Hematopoietic multipotent progenitor cell treated with erythropoietin and hydrocortisone succinate and interleukin-3 and kit ligand, for 8 days (in vitro differentiated cells): ENCODE measurements around the gene NKIRAS1.
A peak's percentile ranks its signal among the peaks of the same experiment; 100 is the strongest.
"Not testable (repeated sequence)": the region's sequence is repeated elsewhere in the genome, so short reads cannot be mapped to it uniquely, and the experiment has no call there.

Experiments used
- DNase-seq: peaks from one replicate; pipeline ENCODE4 v3.0.0-alpha.2; 2015

NKIRAS1 gene

DNA sequence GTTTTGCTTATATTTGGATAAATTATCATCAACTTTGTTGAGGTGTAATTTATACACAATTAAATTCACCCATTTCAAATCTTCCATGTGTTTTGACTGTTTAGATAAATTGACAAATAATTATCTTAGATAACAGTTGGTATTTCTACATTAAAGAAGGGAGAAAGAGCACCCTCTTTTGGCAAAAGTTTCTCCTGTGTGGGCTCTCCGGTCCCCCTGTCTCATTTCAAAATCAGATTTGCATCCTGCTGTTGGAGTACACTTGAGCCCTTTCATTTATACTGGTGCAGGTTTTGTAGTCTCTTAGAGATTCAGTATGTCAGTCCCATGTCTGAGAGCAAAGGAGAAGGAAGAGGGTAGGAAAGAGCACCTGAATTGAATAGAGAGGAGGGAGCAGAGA is 49.4 kb downstream of the NKIRAS1 start:
- DNase-seq = peak; percentile 17

DNA sequence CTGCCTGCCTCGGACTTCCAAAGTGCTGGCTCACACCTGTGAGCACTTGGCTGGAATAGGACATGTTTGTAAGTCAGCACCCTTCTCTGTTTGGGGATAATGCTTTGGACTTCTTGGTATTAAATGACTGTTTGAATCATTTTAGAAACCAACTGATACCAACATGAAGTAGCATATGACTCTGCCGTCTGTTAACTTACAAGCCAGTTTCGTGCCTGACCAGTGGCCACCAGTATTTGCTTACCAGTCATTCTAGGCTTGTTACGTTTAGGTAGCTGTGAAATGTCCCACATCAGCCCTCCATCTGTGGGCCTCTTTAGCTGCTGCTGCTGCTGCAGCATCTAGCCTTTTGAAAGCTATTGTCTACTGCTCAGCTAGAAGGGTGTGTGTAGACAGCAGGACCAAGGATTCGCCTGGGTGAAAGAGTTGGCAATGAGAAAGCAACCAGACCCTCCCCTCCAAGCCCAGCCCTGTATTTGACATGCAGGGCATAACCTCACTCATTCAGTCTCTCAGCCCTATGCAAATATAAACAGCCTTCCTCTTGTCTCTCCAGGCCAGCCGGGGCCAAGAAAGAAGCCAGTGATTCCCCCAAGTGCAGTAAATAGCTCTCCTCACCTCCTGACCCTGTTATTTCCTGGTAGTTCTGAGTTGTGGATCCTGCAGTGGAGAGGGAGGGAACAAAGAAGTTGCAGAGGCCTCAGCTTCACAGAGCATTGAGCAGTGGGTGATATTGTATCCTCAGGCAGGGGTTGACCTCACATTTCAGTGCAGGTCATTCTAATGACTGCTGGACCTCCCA is 51.0 kb downstream of the NKIRAS1 start:
- no peak for DNase-seq

- no peak for DNase-seq
Measured at GRCh38 chr3:23864931-23865330, 51.9 kb downstream of the NKIRAS1 start.

- no peak for DNase-seq
Measured at GRCh38 chr3:23863060-23863459, 53.7 kb downstream of the NKIRAS1 start.

DNA sequence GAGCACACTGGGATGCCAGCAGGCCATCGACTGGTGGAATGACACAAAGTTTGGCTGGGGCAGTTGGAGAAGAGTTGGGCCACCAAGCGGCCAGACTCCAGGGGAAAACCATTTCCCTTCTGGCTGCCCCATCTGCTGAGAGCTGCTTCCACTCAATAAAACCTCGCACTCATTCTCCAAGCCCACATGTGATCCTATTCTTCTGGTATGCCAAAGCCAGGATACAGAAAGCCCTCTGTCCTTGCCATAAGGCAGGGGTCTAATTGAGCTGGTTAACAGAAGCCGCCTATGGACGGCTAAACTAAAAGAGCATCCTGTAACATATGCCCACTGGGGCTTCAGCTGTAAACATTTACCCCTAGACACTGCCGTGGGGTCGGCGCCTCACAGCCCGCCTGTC is 55.1 kb downstream of the NKIRAS1 start:
- no peak for DNase-seq

GRCh38 chr3:23859839-23860382 is 56.9 kb downstream of the NKIRAS1 start:
- no peak for DNase-seq

DNA sequence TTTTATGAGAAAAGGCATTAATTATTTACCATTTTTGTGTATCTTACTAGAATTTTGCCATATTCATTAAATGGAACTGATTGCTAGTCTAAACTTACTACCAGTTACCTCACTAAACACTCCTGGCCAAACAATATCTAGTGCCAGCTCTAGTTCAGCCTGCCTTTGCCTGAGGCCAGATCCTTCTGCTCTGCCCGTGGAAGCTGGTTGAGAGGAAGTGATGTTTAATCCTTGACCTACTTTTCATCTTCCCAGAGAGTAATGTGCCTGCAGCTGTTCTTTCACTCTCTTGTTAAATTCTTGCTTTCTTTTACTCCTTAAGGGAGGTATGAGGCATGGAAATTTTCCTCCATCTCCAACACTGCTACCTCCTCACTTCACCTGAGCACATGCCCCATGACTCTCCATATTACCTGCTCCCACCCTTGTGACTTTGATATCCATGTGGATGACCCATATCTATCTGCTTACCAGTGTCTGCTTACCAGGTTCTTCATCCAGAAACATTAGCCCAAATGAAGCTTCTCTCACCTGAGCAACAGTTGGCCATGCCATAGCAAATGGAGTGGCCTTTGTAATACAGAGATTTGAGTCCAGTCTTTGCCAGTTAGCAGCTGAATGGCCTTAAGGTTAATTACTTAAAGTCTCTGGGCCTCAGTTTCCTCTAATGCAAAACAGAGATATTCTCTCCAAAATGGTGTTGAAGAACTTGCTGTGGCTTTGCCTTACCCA is 57.6 kb downstream of the NKIRAS1 start:
- DNase-seq = no peak

GRCh38 chr3:23856286-23856685 is 60.5 kb downstream of the NKIRAS1 start:
- DNase-seq = no peak

GRCh38 chr3:23849462-23849861 is 67.3 kb downstream of the NKIRAS1 start:
- DNase-seq = not testable (repeated sequence)

- DNase-seq = no peak
Measured at GRCh38 chr3:23845326-23846216, 71.2 kb downstream of the NKIRAS1 start.

DNA sequence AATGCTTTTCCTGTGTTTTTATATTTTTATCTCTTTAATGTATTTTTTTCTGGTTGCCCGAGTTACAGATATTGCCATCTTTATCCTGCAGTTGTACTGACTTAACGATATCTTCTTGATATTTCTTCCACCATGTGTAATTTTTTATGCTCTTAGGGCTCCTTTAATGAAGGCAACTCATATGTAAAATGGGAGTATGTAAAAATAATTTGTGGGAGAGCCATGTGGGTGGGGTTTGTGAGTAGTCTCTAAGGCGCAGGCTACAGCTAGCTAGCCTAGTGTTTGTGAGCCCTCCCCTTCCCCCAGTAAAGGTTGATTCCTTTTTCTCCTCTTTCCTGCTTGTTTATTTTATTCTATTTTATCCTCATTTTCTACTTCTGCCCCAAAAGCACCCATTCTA is 72.9 kb downstream of the NKIRAS1 start:
- DNase-seq = no peak
